Peyer's patch (tissue), 4 donors: Measurements from ENCODE around the gene FN3K. TPM values are rescaled to one million over a fixed set of nuclear protein-coding genes. Genes with fewer than 3 reads are reported as not detected.

Source experiments
- DNase-seq, 3 donors: peaks; one replicate each; pipeline ENCODE4 v3.0.0-alpha.2; 2017 to 2019
- H3K27ac ChIP-seq, 4 donors: fragments of 200-600 bp; sonication (generic); one replicate each; pipeline ENCODE4 v1.5.1; 2016 to 2019
- H3K27me3 ChIP-seq, 2 donors: fragments of 200-600 bp; sonication (generic); one replicate each; pipeline ENCODE4 v1.5.1; 2019
- H3K36me3 ChIP-seq, 3 donors: fragments of 200-600 bp; sonication (generic); one replicate each; pipeline ENCODE4 v1.5.1; 2016 to 2019
- H3K4me1 ChIP-seq, 4 donors: fragments of 200-600 bp; sonication (generic); one replicate each; pipeline ENCODE4 v1.5.1; 2016 to 2019
- H3K4me3 ChIP-seq, 4 donors: fragments of 200-600 bp; sonication (generic); 1 replicate in 3 of 4; 2 replicates in 1 of 4; pipeline ENCODE4 v1.5.1; 2016 to 2019; ENCODE audit warnings: mild to moderate bottlenecking in 1 of 4
- H3K9me3 ChIP-seq, 4 donors: fragments of 200-600 bp; sonication (generic); one replicate each; pipeline ENCODE4 v1.5.1; 2016 to 2019; ENCODE audit warnings: mild to moderate bottlenecking in 1 of 4
- POLR2A ChIP-seq, 2 donors: fragments of 450-650 bp; IDR thresholded peaks; one replicate each; pipeline ENCODE4 v1.5.1; 2017; ENCODE audit warnings: antibody characterized with exemption in 2 of 2, mild to moderate bottlenecking in 2 of 2, moderate library complexity in 2 of 2
- total RNA-seq, 4 donors: library from RNA; depleted of rRNA; stranded (reverse); fragments of >200 nt; gene quantifications; one replicate each; pipeline ENCODE4 v1.1.0, GENCODE V29; 2016
- TF ChIP-seq, protein P1 (sequence below), 6 experiments: fragments of 450-650 bp in 4 of 6; fragments of 200-600 bp in 2 of 6; sonication (generic) in 1 of 6; IDR thresholded peaks; one replicate each; pipeline ENCODE4 v1.5.1; 2017 to 2019; ENCODE audit warnings: antibody characterized with exemption in 6 of 6, mild to moderate bottlenecking in 3 of 6, moderate library complexity in 1 of 6

FN3K gene
- total RNA-seq, 4 donors from 2014 or later: 14.0 to 56.3 (median 23.0) TPM

DNA sequence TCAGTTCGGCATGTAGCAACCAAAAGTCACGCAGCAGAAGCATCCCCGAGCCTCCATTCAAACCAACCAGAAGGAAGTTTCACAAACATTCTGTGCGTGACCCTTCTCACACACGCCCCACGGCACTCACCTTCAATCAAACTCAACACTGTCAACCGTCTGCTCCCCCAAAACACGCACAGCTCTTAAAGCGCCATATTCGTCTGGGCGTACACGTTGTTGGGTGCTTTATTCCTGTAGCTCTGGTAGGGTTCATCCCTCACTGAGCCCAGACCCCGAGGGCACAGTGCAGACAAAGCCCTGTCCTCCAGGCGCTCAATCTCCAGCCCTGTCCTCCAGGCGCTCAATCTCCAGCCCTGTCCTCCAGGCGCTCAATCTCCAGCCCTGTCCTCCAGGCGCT lies 39.2 kb upstream of the FN3K start:
- Histone ChIP-seq H3K36me3 (no peaks in the 10 kb centered on the region), H3K9me3 (peaks cover 0 to 9% (median 2%) of the 10 kb centered on the region in 4 donors), H3K27me3 (no peaks in the 10 kb centered on the region), H3K4me1 (peaks cover 0 to 15% (median 6%) of the 10 kb centered on the region in 4 donors), H3K4me3 (no peak overlapping the region), H3K27ac (no peak overlapping the region)
- no peak for DNase-seq
- no peak for TF ChIP-seq POLR2A (IDR thresholded peaks at IDR 0.05)
- TF ChIP-seq, protein P1, sequence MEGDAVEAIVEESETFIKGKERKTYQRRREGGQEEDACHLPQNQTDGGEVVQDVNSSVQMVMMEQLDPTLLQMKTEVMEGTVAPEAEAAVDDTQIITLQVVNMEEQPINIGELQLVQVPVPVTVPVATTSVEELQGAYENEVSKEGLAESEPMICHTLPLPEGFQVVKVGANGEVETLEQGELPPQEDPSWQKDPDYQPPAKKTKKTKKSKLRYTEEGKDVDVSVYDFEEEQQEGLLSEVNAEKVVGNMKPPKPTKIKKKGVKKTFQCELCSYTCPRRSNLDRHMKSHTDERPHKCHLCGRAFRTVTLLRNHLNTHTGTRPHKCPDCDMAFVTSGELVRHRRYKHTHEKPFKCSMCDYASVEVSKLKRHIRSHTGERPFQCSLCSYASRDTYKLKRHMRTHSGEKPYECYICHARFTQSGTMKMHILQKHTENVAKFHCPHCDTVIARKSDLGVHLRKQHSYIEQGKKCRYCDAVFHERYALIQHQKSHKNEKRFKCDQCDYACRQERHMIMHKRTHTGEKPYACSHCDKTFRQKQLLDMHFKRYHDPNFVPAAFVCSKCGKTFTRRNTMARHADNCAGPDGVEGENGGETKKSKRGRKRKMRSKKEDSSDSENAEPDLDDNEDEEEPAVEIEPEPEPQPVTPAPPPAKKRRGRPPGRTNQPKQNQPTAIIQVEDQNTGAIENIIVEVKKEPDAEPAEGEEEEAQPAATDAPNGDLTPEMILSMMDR (IDR thresholded peaks at IDR 0.05): no peak

DNA sequence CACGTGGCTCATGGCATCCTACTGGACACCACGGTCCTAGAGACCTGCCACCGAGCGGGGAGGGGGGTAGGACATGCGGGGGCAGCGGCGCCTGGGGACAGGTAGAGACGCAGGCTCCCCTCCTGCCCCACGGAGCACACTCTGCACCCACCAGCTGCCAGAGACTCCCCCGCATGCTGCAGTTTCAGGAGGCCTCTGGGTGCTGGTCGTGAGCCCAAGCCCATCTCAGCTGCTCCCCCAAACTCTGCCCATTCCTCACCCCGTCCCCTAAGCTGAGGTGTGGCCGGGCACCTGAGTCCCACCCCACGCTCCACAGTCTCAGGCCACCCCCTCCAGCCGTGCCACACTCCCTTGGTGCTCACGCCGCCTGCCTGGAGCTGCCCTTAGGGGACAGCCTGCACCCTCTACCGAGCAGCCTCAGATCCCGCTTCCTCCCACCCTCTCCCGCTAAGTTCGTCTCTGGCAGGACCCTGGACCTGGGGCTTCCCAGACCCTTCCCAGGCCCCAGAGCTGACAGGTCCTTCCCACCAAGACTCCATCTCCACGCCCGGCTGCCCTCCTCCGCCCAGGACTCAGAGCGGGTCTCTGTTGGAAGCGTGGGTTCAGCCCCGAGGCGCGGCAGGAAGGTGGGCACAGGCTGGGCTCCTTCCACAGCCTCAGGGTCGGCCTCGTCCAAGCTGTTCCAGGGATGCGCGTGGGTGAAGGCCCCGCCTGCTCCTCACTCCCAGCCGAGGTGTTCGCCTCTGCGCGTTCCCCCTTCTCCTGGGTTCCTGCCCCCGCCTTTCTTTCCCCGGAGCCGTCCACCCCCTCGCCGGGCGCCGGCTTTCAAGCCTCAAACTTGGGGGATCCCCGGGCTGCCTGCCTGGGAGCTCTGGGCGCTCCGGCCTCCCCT lies 38.3 kb upstream of the FN3K start:
- DNase-seq: no peak
- H3K27me3 ChIP-seq: no peaks in the 10 kb centered on the region
- no peak overlapping the region for H3K27ac ChIP-seq

DNA sequence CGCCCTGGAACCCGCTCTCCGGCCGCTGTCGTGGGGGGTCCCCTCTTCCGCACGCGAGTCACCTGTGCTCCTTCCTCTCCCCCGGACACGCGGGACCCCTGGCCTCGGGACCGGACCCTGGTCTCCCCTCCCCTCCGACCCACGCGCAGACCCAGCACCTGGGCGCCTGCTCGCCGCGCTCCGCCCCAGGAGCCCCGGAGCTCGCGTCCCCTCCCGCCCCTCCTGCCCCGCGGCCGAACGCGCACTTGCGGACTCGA lies 37.7 kb upstream of the FN3K start:
- DNase-seq: no peak
- peak overlapping the region in 1 of 4 donors; percentile 74 for H3K27ac ChIP-seq
- TF ChIP-seq POLR2A (IDR thresholded peaks at IDR 0.05): no peak
- TF ChIP-seq, protein P1 (IDR thresholded peaks at IDR 0.05): no peak

More for the DNA sequence above, 38.3 kb upstream of the FN3K start:
- H3K9me3 ChIP-seq: peaks cover 0 to 9% (median 2%) of the 10 kb centered on the region in 4 donors
- H3K4me3 ChIP-seq: peak overlapping the region; percentile 82 to 99 (median 92)
- no peaks in the 10 kb centered on the region for H3K36me3 ChIP-seq
- peaks cover 0 to 15% (median 10%) of the 10 kb centered on the region in 4 donors for H3K4me1 ChIP-seq
- TF ChIP-seq POLR2A (IDR thresholded peaks at IDR 0.05): no peak
- TF ChIP-seq, protein P1 (IDR thresholded peaks at IDR 0.05): no peak

DNA sequence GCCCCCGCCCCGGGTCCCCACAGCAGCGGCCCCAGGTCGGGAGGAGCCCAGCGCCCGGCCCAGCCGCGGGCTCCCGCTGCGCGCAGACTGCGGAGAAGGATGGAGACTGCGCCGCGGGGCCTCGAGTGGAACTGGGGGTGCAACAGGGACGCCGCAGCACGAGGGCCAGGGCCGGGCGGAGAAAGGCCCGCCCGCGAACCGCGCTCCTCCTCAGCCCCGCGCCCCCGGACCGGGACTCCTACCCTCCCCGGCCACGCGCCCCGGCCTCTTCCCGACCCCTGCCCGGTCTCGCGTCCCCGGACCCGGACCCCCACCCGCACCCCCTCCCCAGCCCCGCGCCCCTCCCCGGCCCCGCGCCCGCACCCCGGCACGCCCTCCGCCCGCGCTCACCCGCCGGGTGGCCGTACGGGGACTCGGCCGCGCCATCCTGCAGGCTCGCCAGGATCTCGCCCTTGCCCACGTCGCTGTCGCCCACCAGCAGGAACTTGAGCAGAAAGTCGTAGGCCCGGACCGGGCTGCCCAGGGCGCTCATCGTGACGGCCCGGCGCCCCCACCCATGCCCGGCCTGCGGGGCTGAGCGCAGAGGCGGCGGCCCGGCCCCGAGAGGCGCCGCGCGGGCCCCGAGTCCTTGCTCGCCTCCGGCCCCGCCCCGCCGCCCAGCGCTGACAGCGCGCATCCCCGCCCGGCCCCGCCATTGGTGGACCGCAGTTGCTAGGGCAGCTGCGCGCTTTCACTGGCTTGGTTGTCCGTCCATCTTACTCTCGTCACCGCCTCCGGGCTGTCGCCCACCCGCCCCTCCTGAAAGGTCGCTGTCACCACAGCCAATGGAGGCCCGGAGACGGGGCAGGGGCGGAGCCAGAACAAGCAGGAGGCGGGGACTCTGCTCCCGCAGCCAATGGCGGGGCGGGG lies 37.1 kb upstream of the FN3K start, which contains the start of gene RAB40B:
RAB40B (minus strand) TSS at position 634 of the 909 bp plus-strand sequence; CDS start at position 532, 102 bp downstream.
- TF ChIP-seq, protein P1 (IDR thresholded peaks at IDR 0.05): no peak
- peak in 1 of 2 donors; percentile 52 for TF ChIP-seq POLR2A (IDR thresholded peaks at IDR 0.05)
- Histone ChIP-seq H3K4me3 (peak within 1 kb of the TSS; percentile 82 to 99 (median 92)), H3K9me3 (peaks cover 0 to 9% (median 2%) of the 10 kb centered on the region in 4 donors), H3K36me3 (no peaks in the 10 kb centered on the region), H3K27ac (peak within 1 kb of the TSS; percentile 65 to 76 (median 70)), H3K27me3 (no peaks in the 10 kb centered on the region), H3K4me1 (peaks cover 0 to 25% (median 13%) of the 10 kb centered on the region in 4 donors)
- DNase-seq: peak; percentile 99 to 100 (median 99)

More for the DNA sequence above, 37.7 kb upstream of the FN3K start:
- Histone ChIP-seq H3K4me1 (peaks cover 0 to 20% (median 11%) of the 10 kb centered on the region in 4 donors), H3K27me3 (no peaks in the 10 kb centered on the region), H3K4me3 (peak overlapping the region; percentile 82 to 99 (median 92)), H3K36me3 (no peaks in the 10 kb centered on the region), H3K9me3 (peaks cover 0 to 9% (median 2%) of the 10 kb centered on the region in 4 donors)

DNA sequence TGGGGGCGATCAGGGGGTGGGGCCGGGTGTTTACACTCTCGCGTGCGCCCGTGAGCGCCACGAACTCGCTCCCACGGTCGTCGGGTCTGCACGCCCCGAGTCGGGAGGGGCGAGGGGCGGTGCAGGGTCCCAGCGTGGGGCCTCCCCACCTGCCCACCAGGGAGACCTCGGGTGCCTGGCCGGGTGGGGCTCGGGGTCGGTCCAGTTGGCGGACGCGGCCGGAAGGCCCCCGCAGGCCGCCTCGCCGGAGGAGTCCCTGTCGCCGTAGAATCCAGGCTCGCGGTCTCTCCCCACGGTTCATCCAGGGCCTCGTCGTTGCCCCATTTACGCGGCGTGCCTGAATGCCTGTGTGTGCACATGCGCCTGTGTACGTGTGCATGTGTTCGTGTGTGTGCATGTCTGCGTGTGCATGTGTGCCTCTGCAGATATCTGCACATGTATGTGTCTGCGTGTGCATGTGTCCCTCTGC lies 36.4 kb upstream of the FN3K start:
- H3K27me3 ChIP-seq: no peaks in the 10 kb centered on the region
- H3K27ac ChIP-seq: peak overlapping the region; percentile 54 to 73 (median 64)
- peaks cover 0 to 27% (median 13%) of the 10 kb centered on the region in 4 donors for H3K4me1 ChIP-seq
- H3K4me3 ChIP-seq: peak overlapping the region; percentile 82 to 99 (median 92)
- no peaks in the 10 kb centered on the region for H3K36me3 ChIP-seq
- TF ChIP-seq POLR2A (IDR thresholded peaks at IDR 0.05): peak in 1 of 2 donors; percentile 11
- TF ChIP-seq, protein P1 (IDR thresholded peaks at IDR 0.05): peak in 1 of 6 experiments; percentile 4
- no peak for DNase-seq
- peaks cover 0 to 9% (median 2%) of the 10 kb centered on the region in 4 donors for H3K9me3 ChIP-seq
